ENCODE data around the gene ATG2A. TPM values are rescaled to one million over a fixed set of nuclear protein-coding genes. Genes with fewer than 3 reads are reported as not detected.

Gene ATG2A
- total RNA-seq, 1 experiment from 2014 or later: 19.6 TPM

Small RNAs within 50 kb of the gene (small RNA-seq; reads per million reads assigned to genes)
- not detected for gene MIR6749
- gene MIR6750: not detected

Other genes starting within 250 kb of the ATG2A start
- gene NRXN2, start 194.0 kb downstream of the ATG2A start, total RNA-seq (2014; rRNA removed; shearing (Covaris generic)): 0.42 TPM in 1 of 2 replicates, not detected in the other
- gene RASGRP2, start 173.1 kb downstream of the ATG2A start, total RNA-seq (2014; rRNA removed; shearing (Covaris generic)): not detected in 2 replicates
- 0.02 TPM in 1 of 2 replicates, not detected in the other for gene PYGM, start 157.2 kb downstream of the ATG2A start, total RNA-seq (2014; rRNA removed; shearing (Covaris generic))
- gene SF1, start 138.7 kb downstream of the ATG2A start, total RNA-seq (2014; rRNA removed; shearing (Covaris generic)): 110 and 153 TPM in 2 replicates
- 19.2 and 23.3 TPM in 2 replicates for gene MAP4K2, start 114.0 kb downstream of the ATG2A start, total RNA-seq (2014; rRNA removed; shearing (Covaris generic))
- gene MEN1, start 106.7 kb downstream of the ATG2A start, total RNA-seq (2014; rRNA removed; shearing (Covaris generic)): 22.3 and 34.1 TPM in 2 replicates
- gene CDC42BPG, start 72.6 kb downstream of the ATG2A start, total RNA-seq (2014; rRNA removed; shearing (Covaris generic)): 0.13 and 0.23 TPM in 2 replicates
- gene EHD1, start 38.6 kb downstream of the ATG2A start, total RNA-seq (2014; rRNA removed; shearing (Covaris generic)): 62.0 and 80.4 TPM in 2 replicates
- 7.7 and 8.3 TPM in 2 replicates for gene PPP2R5B, start 7.5 kb upstream of the ATG2A start, total RNA-seq (2014; rRNA removed; shearing (Covaris generic))
- 0.53 TPM in 1 of 2 replicates, not detected in the other for gene GPHA2, start 18.7 kb upstream of the ATG2A start, total RNA-seq (2014; rRNA removed; shearing (Covaris generic))
- not detected in 2 replicates for gene MAJIN, start 54.9 kb upstream of the ATG2A start, total RNA-seq (2014; rRNA removed; shearing (Covaris generic))
- gene BATF2, start 79.8 kb upstream of the ATG2A start, total RNA-seq (2014; rRNA removed; shearing (Covaris generic)): 1.6 and 3.1 TPM in 2 replicates
- 237 and 263 TPM in 2 replicates for gene ARL2, start 97.0 kb upstream of the ATG2A start, total RNA-seq (2014; rRNA removed; shearing (Covaris generic))
- 20.1 and 23.1 TPM in 2 replicates for gene SNX15, start 110.2 kb upstream of the ATG2A start, total RNA-seq (2014; rRNA removed; shearing (Covaris generic))
- 21.3 and 25.1 TPM in 2 replicates for gene SAC3D1, start 124.0 kb upstream of the ATG2A start, total RNA-seq (2014; rRNA removed; shearing (Covaris generic))
- 0.23 TPM in 1 of 2 replicates, not detected in the other for gene NAALADL1, start 141.3 kb upstream of the ATG2A start, total RNA-seq (2014; rRNA removed; shearing (Covaris generic))
- gene CDCA5, start 166.8 kb upstream of the ATG2A start, total RNA-seq (2014; rRNA removed; shearing (Covaris generic)): 63.3 and 78.4 TPM in 2 replicates
- 39.7 and 56.6 TPM in 2 replicates for gene ZFPL1, start 167.0 kb upstream of the ATG2A start, total RNA-seq (2014; rRNA removed; shearing (Covaris generic))
- gene VPS51, start 179.0 kb upstream of the ATG2A start, total RNA-seq (2014; rRNA removed; shearing (Covaris generic)): 139 and 163 TPM in 2 replicates
- 4.8 and 5.5 TPM in 2 replicates for gene TM7SF2, start 194.7 kb upstream of the ATG2A start, total RNA-seq (2014; rRNA removed; shearing (Covaris generic))
- 42.9 and 43.6 TPM in 2 replicates for gene ZNHIT2, start 200.5 kb upstream of the ATG2A start, total RNA-seq (2014; rRNA removed; shearing (Covaris generic))
- gene FAU, start 204.9 kb upstream of the ATG2A start, total RNA-seq (2014; rRNA removed; shearing (Covaris generic)): 410 and 898 TPM in 2 replicates
- 100 and 124 TPM in 2 replicates for gene MRPL49, start 205.1 kb upstream of the ATG2A start, total RNA-seq (2014; rRNA removed; shearing (Covaris generic))
- gene SYVN1, start 217.3 kb upstream of the ATG2A start, total RNA-seq (2014; rRNA removed; shearing (Covaris generic)): 10.1 and 11.2 TPM in 2 replicates